Measurements from ENCODE around the gene AP1S3.

Gene AP1S3

GRCh38 chr2:223722226-223722625 is 115.2 kb downstream of the AP1S3 start:
- no peak for DNase-seq

GRCh38 chr2:223721746-223722145 is 115.6 kb downstream of the AP1S3 start:
- no peak for DNase-seq

- no peak for DNase-seq
These were observed 117.0 kb downstream of the AP1S3 start for GRCh38 chr2:223720367-223720766.

DNA sequence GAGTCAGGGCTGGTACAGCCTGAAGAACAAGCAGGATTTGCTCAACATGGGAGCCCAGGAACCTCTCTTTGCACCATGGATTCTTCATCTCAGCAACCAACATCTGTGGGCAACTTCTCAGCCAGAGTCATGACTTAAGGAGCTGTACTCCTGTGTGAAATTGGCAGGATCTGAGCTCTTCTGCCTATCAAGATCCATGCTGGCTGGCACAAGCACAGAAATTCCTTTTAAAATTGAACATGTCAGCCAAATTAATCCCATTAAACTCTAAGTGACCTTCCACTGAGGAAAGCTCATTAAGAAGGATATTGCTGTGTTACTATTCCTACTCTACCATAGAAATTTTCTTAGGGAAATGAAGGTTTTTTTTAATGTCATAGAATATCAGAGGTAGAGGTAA is 124.7 kb downstream of the AP1S3 start:
- DNase-seq: peak; percentile 78

GRCh38 chr2:223711596-223712326 is 125.6 kb downstream of the AP1S3 start:
- DNase-seq: no peak
